Measurements from ENCODE around the gene PSME2.

Gene PSME2

GRCh38 chr14:24179294-24179960, 33.0 kb upstream of the PSME2 start:
- DNase-seq: no peak

GRCh38 chr14:24178399-24179178, 32.2 kb upstream of the PSME2 start:
- no peak for DNase-seq

GRCh38 chr14:24177891-24178290, 31.5 kb upstream of the PSME2 start:
- no peak for DNase-seq

- no peak for DNase-seq
These were observed 30.8 kb upstream of the PSME2 start for GRCh38 chr14:24177041-24177825.

GRCh38 chr14:24176599-24176998, 30.2 kb upstream of the PSME2 start:
- DNase-seq: no peak

- DNase-seq: no peak
These were observed 26.5 kb upstream of the PSME2 start for GRCh38 chr14:24172871-24173281.

DNA sequence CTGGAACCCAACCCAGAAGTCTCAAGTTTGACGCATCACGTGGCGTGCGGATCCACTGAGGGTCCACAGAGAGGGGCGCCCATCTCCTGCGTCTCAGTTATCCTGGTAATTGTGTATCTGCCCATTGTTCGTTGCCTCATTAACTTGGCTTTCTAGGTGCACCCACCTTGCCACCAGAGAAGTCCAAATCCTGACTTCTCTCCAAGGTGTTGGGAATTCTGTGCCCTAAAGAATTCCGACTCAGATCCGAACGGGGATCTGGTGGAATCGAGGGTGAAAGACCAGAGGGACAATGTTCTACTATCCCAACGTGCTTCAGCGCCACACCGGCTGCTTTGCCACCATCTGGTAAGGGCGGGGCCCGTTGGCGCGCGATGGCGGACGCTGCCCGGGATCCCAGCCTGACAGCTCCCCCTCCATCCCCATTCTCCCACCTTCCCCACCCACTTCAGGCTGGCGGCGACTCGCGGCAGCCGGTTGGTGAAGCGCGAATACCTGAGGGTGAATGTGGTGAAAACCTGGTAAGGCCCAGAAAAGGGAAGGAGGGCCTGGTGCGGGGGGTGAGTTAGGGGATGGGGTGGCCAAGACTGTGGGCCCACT, 26.0 kb upstream of the PSME2 start:
- DNase-seq: no peak

- peak; percentile 54 for DNase-seq
These were observed 25.2 kb upstream of the PSME2 start, which contains the start of gene REC8 for GRCh38 chr14:24171422-24172260. TSS of gene REC8 (plus strand) at chr14:24172080. CDS start at chr14:24172553, 473 bp downstream.

DNA sequence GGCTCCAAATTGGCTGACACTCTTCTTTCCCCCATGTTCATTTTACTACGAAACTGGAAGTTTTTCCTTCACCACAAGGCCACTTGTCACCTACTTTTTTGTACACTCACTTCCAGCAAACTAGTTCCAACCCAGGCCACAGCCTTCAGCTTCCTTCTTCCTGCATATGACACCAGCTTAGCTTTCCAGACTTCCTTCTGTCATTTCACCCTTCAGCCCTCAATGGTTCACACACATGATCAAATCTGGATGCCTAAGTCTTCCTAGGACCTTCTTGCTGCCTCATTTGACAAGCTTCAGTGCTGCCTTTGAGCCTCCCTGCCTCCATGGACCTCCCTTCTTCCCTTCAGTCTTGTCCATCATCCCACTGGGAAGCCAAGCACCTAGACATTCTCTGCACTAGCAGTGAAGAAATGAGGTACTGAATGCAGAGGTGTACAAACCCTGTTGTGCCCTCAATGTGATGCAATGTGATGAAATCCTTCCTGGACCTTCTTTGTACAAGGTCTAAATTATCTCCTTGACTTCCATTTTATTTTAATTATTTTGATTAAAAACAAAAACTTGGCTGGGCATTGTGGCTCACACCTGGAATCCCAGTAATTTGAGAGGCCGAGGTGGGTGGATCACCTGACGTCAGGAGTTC, 21.2 kb upstream of the PSME2 start:
- DNase-seq: no peak

GRCh38 chr14:24165785-24166184, 19.4 kb upstream of the PSME2 start:
- no peak for DNase-seq

DNA sequence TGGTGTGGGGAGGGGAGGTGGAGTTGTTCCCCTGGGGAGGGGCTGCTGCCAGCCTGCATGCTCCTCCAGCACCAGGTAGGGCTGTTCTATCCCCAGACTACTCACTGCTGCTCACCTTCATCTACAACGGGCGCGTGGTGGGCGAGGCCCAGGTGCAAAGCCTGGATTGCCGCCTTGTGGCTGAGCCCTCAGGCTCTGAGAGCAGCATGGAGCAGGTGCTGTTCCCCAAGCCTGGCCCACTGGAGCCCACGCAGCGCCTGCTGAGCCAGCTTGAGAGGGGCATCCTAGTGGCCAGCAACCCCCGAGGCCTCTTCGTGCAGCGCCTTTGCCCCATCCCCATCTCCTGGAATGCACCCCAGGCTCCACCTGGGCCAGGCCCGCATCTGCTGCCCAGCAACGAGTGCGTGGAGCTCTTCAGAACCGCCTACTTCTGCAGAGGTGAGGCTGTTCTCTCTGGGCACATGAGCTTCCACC, 18.1 kb upstream of the PSME2 start:
- DNase-seq: no peak

DNA sequence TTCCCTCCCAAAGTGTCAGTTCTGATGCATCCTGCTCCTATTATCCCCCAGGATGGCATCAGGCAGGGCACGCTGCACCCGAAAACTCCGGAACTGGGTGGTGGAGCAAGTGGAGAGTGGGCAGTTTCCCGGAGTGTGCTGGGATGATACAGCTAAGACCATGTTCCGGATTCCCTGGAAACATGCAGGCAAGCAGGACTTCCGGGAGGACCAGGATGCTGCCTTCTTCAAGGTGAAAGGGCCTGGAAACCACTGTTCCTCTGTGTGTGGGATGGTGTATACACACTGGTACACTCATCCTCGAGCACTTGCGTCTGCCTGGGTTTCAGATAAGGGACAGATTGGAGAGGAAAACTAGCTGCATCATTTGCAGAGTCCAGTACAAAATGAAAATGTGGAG, 15.7 kb upstream of the PSME2 start:
- no peak for DNase-seq

DNA sequence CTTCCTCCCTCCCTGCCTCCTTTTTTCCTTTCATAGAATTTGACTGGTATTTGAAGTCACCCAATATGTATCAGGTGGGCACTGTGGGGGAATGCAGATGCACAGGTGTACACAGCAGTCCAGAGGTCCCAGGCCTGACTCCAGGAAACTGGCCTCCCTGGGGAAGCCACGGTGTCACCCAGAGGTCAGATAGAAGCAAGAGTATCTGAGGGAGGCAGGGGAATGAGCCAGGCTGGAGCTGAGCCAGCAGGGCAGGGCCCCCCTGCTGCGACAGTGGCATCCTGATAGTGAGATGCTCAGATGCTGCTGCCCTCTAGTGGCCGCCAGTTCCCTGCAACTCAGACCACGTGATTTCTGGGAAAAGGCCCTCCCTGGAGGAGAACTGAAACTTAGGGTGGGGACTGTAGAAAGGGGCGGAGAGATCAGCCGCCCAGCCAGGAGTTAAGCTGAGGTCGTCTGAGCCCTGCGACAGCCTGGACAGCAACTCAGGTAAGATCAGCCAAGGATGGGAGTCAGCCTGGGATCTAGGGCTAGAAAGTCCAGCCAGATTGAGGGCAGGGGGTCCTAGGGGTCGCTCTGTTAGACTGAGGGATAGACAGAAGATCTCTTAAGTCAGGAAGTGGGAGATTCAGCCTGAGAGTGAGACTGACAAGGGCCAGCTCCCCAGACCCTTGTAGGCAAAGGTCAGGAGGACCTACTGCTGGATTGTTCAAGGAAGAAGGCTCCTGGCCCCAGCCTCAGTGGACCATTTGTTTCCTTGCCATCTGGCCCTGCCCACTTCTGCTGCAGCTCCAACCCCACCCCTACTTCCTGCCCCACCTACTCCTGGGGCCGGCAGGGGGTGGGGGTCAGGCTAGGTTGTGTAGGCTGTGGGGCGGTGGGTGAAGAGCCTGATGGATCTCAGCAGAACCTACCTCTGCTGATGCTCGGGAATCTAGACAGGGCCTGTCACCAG, 14.7 kb upstream of the PSME2 start, which contains the start of gene IRF9:
TSS of gene IRF9 (plus strand) at position 416 of the 955 bp plus-strand sequence. CDS start 880 bp downstream, outside the sequence.
- DNase-seq: peak; percentile 96

GRCh38 chr14:24160499-24160849, 14.1 kb upstream of the PSME2 start:
- no peak for DNase-seq

DNA sequence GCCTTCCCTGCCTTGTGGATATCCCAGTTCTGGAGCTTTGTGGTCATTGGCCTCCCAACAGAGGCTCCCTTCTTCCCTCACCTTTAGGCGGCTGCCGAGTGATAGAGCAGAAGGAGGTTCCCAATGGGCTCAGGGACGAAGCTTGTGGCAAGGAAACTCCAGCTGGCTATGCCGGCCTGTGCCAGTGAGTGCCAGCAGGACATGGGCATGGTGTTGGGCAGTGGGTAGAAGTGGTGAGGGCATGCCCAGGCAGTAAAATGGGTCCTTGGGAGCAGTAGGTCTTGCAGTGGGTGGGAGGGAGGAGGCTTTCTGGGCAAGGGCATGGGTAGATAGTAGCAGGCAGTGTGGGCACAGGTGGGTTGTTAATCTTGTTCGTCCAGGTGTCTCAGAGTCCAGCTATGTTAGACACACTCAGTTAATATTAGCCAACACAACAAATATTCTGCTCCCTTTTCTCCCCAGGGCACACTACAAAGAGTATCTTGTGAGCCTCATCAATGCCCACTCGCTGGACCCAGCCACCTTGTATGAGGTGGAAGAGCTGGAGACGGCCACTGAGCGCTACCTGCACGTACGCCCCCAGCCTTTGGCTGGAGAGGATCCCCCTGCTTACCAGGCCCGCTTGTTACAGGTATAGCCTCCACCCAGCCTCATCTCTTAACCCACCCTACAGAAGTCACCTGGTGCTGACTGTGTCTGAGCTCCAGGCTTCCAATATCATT, 13.5 kb upstream of the PSME2 start:
- no peak for DNase-seq

- no peak for DNase-seq
These were observed 10.9 kb upstream of the PSME2 start for GRCh38 chr14:24157331-24157730.

GRCh38 chr14:24156840-24157239, 10.4 kb upstream of the PSME2 start:
- DNase-seq: no peak

GRCh38 chr14:24155100-24155499, 8.7 kb upstream of the PSME2 start:
- no peak for DNase-seq

DNA sequence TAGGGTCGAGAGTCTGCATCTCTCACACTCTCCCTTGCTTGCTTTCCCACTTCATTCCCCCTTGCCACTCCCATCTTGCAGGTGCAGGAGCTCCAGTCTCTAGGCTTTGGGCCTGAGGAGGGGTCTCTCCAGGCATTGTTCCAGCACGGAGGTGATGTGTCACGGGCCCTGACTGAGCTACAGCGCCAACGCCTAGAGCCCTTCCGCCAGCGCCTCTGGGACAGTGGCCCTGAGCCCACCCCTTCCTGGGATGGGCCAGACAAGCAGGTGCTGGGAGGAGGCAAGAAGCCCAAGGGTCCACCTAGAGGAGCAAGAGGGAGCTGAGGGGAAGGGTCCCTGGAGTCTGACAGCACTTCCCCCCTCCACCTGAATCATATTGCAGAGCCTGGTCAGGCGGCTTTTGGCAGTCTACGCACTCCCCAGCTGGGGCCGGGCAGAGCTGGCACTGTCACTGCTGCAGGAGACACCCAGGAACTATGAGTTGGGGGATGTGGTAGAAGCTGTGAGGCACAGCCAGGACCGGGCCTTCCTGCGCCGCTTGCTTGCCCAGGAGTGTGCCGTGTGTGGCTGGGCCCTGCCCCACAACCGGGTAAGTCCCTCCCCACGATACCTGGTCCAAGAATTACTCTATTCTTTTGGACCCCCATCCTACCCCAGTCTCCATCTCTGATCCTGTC, 5.1 kb upstream of the PSME2 start:
- no peak for DNase-seq

Data from stimulated activated CD4-positive, alpha-beta T cell treated with anti-CD3 and anti-CD28 coated beads, Interleukin-12 subunit alpha, Interleukin-12 subunit beta, amount 100 ng/mL, for 4 hours (primary cell).